ENCODE measurements around the gene CLSTN3.

Gene CLSTN3

GRCh38 chr12:7129872-7130691 lies at the start of gene CLSTN3:
TSS of gene CLSTN3 (plus strand) at chr12:7130371. CDS start at chr12:7130649, 278 bp downstream.
- DNase-seq: peak; percentile 83

- DNase-seq: no peak
These were observed 49.1 kb upstream of the CLSTN3 start for GRCh38 chr12:7081037-7081436.

- no peak for DNase-seq
These were observed 47.0 kb upstream of the CLSTN3 start for GRCh38 chr12:7083125-7083524.

- no peak for DNase-seq
These were observed 40.8 kb upstream of the CLSTN3 start for GRCh38 chr12:7089196-7089871.

- no peak for DNase-seq
These were observed 39.8 kb upstream of the CLSTN3 start for GRCh38 chr12:7090222-7090998.

- no peak for DNase-seq
These were observed 39.0 kb upstream of the CLSTN3 start for GRCh38 chr12:7091171-7091570.

GRCh38 chr12:7091660-7092228 lies 38.4 kb upstream of the CLSTN3 start:
- DNase-seq: no peak

GRCh38 chr12:7092229-7092985 lies 37.8 kb upstream of the CLSTN3 start, which contains the start of gene C1R:
TSS of gene C1R (minus strand) at chr12:7092445. CDS start at chr12:7092388, 57 bp downstream.
- DNase-seq: peak; percentile 57

GRCh38 chr12:7092986-7093460 lies 37.1 kb upstream of the CLSTN3 start:
- no peak for DNase-seq

GRCh38 chr12:7093486-7093885 lies 36.7 kb upstream of the CLSTN3 start:
- DNase-seq: no peak

GRCh38 chr12:7093892-7094291 lies 36.3 kb upstream of the CLSTN3 start:
- no peak for DNase-seq

- DNase-seq: no peak
These were observed 33.9 kb upstream of the CLSTN3 start for GRCh38 chr12:7096006-7096932.

- no peak for DNase-seq
These were observed 33.2 kb upstream of the CLSTN3 start for GRCh38 chr12:7096979-7097378.

GRCh38 chr12:7099290-7099996 lies 30.7 kb upstream of the CLSTN3 start:
- DNase-seq: no peak

- no peak for DNase-seq
These were observed 29.9 kb upstream of the CLSTN3 start for GRCh38 chr12:7100239-7100638.

- DNase-seq: no peak
These were observed 29.0 kb upstream of the CLSTN3 start for GRCh38 chr12:7101047-7101693.

- no peak for DNase-seq
These were observed 28.5 kb upstream of the CLSTN3 start for GRCh38 chr12:7101694-7102131.

- no peak for DNase-seq
These were observed 27.6 kb upstream of the CLSTN3 start for GRCh38 chr12:7102582-7102981.

GRCh38 chr12:7103837-7104584 lies 26.2 kb upstream of the CLSTN3 start:
- no peak for DNase-seq
